D721Med (cell line): ENCODE results near the gene MYLK4.
A peak's percentile ranks its signal among the peaks of the same experiment; 100 is the strongest.

Experiments used
- DNase-seq: peaks from one replicate; pipeline ENCODE4 v3.0.0; 2011; ENCODE audit warnings: low spot score; ENCODE audit not compliant: insufficient read length
- FAIRE-seq: peaks from 2 replicates; lab custom pipeline; 2011; peaks lifted over from hg19 to GRCh38; lab: Jason Lieb, UNC
- CTCF ChIP-seq: IDR thresholded peaks from 2 replicates; pipeline ENCODE4 v1.5.1; 2012; ENCODE audit warnings: mild to moderate bottlenecking, control low read depth; ENCODE audit not compliant: insufficient read depth; ENCODE audit errors: missing control alignments

Gene MYLK4

GRCh38 chr6:2708456-2708855, 42.3 kb downstream of the MYLK4 start:
- no peak for TF ChIP-seq CTCF
- FAIRE-seq (no peak), DNase-seq (no peak)

- FAIRE-seq, result no peak
- DNase-seq, result no peak
- no peak for TF ChIP-seq CTCF
Observed at GRCh38 chr6:2706558-2706957, 44.2 kb downstream of the MYLK4 start.

GRCh38 chr6:2705256-2705655, 45.5 kb downstream of the MYLK4 start:
- TF ChIP-seq CTCF, result no peak
- FAIRE-seq (no peak), DNase-seq (no peak)

- FAIRE-seq, result no peak
- no peak for DNase-seq
- TF ChIP-seq CTCF, result no peak
Observed at GRCh38 chr6:2697291-2697690, 53.4 kb downstream of the MYLK4 start.

- peak; percentile 30 for TF ChIP-seq CTCF
- FAIRE-seq (no peak), DNase-seq (no peak)
Observed at GRCh38 chr6:2695454-2696095, 55.1 kb downstream of the MYLK4 start.

GRCh38 chr6:2693231-2693630, 57.5 kb downstream of the MYLK4 start:
- TF ChIP-seq CTCF, result no peak
- no peak for DNase-seq
- FAIRE-seq, result no peak

- no peak for FAIRE-seq
- DNase-seq, result no peak
- TF ChIP-seq CTCF, result no peak
Observed at GRCh38 chr6:2688401-2689064, 62.2 kb downstream of the MYLK4 start.
